Measurements from ENCODE around the gene MUC20.
"Not testable (repeated sequence)": the region's sequence is repeated elsewhere in the genome, so short reads cannot be mapped to it uniquely, and the experiment has no call there.

MUC20 gene, protein sequence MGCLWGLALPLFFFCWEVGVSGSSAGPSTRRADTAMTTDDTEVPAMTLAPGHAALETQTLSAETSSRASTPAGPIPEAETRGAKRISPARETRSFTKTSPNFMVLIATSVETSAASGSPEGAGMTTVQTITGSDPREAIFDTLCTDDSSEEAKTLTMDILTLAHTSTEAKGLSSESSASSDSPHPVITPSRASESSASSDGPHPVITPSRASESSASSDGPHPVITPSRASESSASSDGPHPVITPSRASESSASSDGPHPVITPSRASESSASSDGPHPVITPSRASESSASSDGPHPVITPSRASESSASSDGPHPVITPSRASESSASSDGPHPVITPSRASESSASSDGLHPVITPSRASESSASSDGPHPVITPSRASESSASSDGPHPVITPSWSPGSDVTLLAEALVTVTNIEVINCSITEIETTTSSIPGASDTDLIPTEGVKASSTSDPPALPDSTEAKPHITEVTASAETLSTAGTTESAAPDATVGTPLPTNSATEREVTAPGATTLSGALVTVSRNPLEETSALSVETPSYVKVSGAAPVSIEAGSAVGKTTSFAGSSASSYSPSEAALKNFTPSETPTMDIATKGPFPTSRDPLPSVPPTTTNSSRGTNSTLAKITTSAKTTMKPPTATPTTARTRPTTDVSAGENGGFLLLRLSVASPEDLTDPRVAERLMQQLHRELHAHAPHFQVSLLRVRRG

DNA sequence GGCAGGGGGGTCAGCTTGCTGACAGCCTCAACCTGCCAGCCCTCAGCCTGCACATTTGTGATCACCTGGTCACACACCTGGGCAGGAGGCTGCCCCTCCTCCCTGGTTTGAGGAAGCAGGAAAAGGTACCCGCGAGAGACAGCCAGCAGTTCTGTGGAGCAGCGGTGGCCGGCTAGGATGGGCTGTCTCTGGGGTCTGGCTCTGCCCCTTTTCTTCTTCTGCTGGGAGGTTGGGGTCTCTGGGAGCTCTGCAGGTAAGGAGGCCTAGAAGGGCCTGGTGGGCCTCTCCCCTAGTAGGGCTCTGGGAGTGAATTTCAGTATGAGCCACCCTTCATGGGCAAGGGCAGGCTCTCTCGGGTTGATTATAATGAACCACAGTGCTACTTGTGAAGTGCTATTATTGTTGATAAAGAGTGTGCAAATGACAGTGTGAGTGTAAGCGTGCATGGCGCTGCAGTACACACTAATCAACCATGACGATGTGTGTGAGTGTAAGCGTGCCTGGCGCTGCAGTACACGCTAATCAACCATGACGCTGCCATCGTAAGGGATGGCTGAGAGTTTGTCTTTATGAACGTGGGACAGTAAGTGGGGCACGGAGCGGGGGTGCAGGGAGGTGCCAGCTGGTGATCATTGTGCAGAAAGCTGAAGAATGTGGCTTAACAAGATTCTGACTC is at the start of gene MUC20:
TSS of gene MUC20 (plus strand) at position 148 of the 676 bp plus-strand sequence. CDS start at position 178, 30 bp downstream.
- not testable (repeated sequence) for H3K4me3 ChIP-seq (ENCODE audit: low read depth, low read length)

DNA sequence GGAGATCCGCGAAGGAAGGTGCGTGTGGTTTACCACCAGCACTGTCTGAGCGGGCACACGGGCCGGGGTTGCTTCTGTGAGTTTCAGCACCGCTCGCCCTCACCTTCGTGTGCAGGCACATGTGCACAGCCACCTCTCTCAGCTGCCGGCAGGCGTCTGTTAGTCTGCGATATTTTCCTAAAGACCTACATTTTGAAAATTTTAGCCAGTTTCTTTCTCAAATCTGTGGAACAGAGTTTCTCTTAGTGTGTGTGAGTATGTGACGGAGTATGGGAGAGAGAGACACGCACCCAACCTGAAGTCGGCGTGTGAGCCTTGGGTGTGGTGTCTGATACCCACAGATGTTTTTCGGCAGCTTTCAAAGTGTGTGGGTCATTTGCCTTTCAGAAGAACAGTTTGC is 49.5 kb upstream of the MUC20 start:
- H3K4me3 ChIP-seq (ENCODE audit: low read depth, low read length): not testable (repeated sequence)

DNA sequence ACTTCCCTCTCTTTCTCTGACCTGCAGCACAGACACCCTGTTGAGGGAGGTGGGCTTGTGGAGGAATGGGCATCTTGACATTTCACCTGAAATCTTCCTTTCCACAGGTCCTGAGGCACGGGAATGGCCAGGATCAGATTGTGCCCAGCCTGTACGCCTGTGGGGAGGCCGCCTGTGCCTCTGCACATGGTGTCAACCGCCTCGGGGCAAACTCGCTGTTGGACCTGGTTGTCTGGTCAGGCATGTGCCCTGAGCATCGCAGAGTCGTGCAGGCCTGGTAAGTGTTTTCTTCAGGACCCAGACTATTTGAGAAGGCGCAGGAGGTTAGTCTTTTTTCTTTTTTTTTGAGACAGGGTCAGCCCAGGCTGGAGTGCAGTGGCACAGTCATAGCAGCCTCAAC is 47.1 kb upstream of the MUC20 start:
- H3K4me3 ChIP-seq (ENCODE audit: low read depth, low read length): not testable (repeated sequence)

- H3K4me3 ChIP-seq (ENCODE audit: low read depth, low read length): not testable (repeated sequence)
Observed at GRCh38 chr3:195678391-195679015, 42.3 kb upstream of the MUC20 start.

GRCh38 chr3:195680690-195681089 is 40.1 kb upstream of the MUC20 start:
- not testable (repeated sequence) for H3K4me3 ChIP-seq (ENCODE audit: low read depth, low read length)

DNA sequence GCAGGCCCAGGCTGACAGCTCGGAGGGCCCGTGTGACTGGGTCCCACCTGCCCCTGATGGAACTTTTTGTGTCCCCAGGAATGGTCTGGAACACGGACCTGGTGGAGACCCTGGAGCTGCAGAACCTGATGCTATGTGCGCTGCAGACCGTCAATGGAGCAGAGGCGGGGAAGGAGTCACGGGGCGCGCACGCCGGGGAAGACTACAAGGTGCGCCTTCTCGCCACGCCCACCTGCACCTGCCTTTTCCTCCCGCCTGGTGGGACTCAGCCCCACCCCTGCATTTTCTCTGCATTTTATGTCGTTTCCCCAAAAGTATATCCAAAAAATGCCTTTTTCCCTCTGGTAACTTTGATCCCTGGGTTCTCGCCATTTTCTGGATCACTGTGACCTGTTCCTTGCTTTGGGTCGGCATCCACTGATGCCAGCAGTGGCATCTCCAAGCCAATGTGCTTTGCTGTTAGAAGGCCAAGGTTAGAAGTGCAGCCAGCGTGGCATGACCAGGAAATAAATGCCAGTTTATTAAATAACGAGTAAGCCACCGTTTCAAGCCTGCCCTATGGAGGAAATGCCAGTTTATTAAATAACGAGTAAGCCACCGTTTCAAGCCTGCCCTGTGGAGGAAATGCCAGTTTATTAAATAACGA is 39.2 kb upstream of the MUC20 start:
- not testable (repeated sequence) for H3K4me3 ChIP-seq (ENCODE audit: low read depth, low read length)

DNA sequence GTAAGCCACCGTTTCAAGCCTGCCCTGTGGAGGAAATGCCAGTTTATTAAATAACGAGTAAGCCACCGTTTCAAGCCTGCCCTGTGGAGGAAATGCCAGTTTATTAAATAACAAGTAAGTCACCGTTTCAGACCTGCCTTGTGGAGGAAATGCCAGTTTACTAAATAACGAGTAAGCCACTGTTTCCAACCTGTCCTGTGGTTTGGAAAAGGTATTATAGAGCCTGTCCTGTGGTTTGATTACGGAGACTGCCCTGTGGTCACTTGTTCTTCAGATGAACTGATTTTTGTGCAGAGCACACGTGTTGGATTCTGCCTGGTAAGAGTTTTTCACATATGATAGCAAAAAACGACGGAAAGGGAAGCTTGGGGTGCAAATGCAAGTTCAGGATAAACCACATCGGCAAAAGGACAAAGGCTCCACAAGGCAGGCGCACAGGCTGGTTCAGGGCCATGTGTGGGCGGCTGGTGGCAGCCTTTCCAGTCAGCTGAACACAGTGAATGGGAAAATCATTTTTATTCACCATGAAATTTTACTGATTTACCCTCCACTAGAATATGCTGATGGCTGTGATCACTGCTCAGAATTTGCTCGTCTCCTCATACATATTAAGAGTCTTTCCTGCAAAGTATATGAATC is 38.6 kb upstream of the MUC20 start:
- not testable (repeated sequence) for H3K4me3 ChIP-seq (ENCODE audit: low read depth, low read length)

DNA sequence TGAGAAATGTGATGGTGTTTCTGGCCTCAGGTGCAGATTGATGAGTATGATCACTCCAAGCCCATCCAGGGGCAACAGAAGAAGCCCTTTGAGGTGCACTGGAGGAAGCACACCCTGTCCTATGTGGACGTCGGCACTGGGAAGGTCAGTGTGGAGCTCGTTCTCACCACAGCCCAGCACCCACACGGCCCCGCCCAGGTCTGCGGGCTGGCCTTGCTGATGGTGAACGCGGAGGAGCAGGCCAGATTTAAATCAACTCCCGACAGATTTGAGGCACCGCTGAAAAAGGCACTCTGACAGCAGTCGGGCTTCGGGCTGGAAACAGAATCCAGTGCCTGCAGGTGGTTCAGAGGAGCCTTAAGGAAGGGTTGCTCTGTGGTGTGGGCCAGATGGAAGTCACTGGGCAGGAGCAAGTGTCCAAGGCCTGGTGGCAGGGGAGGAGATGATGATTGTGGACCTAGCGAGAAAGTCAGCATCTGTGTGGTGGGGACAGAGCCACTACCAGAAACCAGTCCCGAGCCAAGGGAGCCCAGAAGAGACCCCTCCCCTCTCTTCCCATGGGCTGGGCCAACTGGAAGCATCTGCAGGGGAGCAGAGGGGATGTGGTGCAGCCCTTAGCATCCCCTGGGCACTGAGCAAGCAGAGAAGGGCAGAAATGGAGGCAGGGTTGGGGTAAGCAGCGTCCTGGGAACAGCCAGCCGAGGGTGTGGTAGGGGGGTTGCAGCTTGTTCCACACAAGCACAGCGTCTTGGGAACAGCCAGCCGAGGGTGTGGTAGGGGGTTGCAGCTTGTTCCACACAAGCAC is 36.9 kb upstream of the MUC20 start:
- not testable (repeated sequence) for H3K4me3 ChIP-seq (ENCODE audit: low read depth, low read length)

GRCh38 chr3:195684527-195685257 is 36.1 kb upstream of the MUC20 start:
- H3K4me3 ChIP-seq (ENCODE audit: low read depth, low read length): not testable (repeated sequence)

- H3K4me3 ChIP-seq (ENCODE audit: low read depth, low read length): not testable (repeated sequence)
Observed at GRCh38 chr3:195686537-195687208, 34.1 kb upstream of the MUC20 start.

GRCh38 chr3:195687209-195687760 is 33.5 kb upstream of the MUC20 start:
- not testable (repeated sequence) for H3K4me3 ChIP-seq (ENCODE audit: low read depth, low read length)

GRCh38 chr3:195688471-195689183 is 32.2 kb upstream of the MUC20 start:
- not testable (repeated sequence) for H3K4me3 ChIP-seq (ENCODE audit: low read depth, low read length)

DNA sequence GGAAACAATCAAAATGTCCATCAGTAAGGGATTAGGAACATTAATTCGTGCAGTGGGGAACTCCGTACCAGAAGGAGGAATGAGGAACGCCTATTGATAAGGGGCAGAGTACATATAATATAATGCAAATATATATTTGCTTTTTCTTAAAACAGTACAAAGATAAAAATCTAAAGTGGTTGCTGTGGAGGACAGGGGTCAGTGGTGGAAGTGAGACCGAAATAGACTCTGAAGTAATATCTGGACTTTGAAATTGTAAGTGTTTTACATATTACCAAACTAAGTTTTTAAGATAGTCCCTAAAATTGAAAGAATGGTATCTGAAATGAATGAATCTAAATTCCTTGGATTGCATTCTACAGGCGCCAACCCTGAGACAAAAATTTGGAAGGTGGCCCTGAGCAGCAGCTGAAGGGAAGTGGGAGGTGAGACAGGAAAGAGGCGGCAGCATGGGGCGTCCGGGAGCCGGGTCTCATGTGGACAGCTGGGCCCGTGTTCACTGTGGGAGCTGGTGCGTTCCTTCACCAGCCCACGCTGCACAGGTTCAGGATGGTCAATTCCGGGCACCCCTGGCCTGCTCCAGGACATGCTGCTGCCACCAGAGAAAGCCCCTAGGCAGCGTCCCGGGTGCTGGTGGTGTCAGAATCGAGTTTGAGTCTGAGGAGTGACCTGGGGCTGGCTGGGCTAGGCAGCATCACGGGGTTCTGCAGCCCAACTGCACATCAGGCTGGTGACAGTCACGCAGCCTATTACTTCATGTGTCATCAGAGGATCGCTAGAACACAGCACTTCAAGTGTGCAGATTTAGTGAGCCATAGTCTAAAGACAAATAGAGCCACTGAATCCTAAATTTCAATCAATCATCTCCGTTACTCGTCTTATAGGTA is 31.4 kb upstream of the MUC20 start:
- H3K4me3 ChIP-seq (ENCODE audit: low read depth, low read length): not testable (repeated sequence)

- no peak overlapping the region for H3K4me3 ChIP-seq (ENCODE audit: low read depth, low read length)
Observed at GRCh38 chr3:195690951-195691350, 29.8 kb upstream of the MUC20 start.

GRCh38 chr3:195691596-195692353 is 29.0 kb upstream of the MUC20 start:
- not testable (repeated sequence) for H3K4me3 ChIP-seq (ENCODE audit: low read depth, low read length)

GRCh38 chr3:195692354-195692685 is 28.5 kb upstream of the MUC20 start:
- no peak overlapping the region for H3K4me3 ChIP-seq (ENCODE audit: low read depth, low read length)
